MM.1S (cell line): ENCODE data around the gene MYH11.
"Not testable (repeated sequence)": the region's sequence is repeated elsewhere in the genome, so short reads cannot be mapped to it uniquely, and the experiment has no call there.

Experiments used
- DNase-seq: peaks from one replicate; pipeline ENCODE4 v3.0.0-alpha.2; 2015
- H2AFZ ChIP-seq: fragments of 300-600 bp; sonication (generic); 2 replicates; pipeline ENCODE4 v1.6.0; 2016; ENCODE audit warnings: antibody characterized with exemption, low read length
- H3F3A ChIP-seq: fragments of 300-600 bp; sonication (generic); 2 replicates; pipeline ENCODE4 v1.6.1; 2016; ENCODE audit warnings: mild to moderate bottlenecking, antibody characterized with exemption, low read length, moderate library complexity, mixed read lengths; ENCODE audit not compliant: insufficient read depth
- H3K27ac ChIP-seq: fragments of 300-600 bp; sonication (generic); 2 replicates; pipeline ENCODE4 v1.5.1; 2016; ENCODE audit warnings: mild to moderate bottlenecking, low read length
- H3K27me3 ChIP-seq: fragments of 300-600 bp; sonication (generic); replicated peaks from 2 replicates; pipeline ENCODE4 v1.6.0; 2016; ENCODE audit warnings: low read length; ENCODE audit not compliant: insufficient read depth
- H3K36me3 ChIP-seq: fragments of 300-600 bp; sonication (generic); replicated peaks from 2 replicates; pipeline ENCODE4 v1.6.1; 2016; ENCODE audit warnings: mild to moderate bottlenecking, low read length, mixed read lengths; ENCODE audit not compliant: insufficient read depth
- H3K4me1 ChIP-seq: fragments of 300-600 bp; sonication (generic); 2 replicates; pipeline ENCODE4 v1.6.1; 2016; ENCODE audit warnings: low read length, mixed read lengths
- H3K4me2 ChIP-seq: fragments of 300-600 bp; sonication (generic); 2 replicates; pipeline ENCODE4 v1.6.0; 2016; ENCODE audit warnings: low read depth, low read length
- H3K4me3 ChIP-seq: fragments of 300-600 bp; sonication (generic); 2 replicates; pipeline ENCODE4 v1.5.1; 2016; ENCODE audit warnings: low read length, mixed read lengths
- H3K79me2 ChIP-seq: fragments of 300-600 bp; sonication (generic); 2 replicates; pipeline ENCODE4 v1.6.1; 2016; ENCODE audit warnings: mixed run types, low read length, mixed read lengths
- H3K9ac ChIP-seq: fragments of 300-600 bp; sonication (generic); 2 replicates; pipeline ENCODE4 v1.6.1; 2016; ENCODE audit warnings: low read length, mixed read lengths
- H3K9me2 ChIP-seq: fragments of 300-600 bp; sonication (generic); replicated peaks from 2 replicates; pipeline ENCODE4 v1.6.1; 2016; ENCODE audit warnings: mild to moderate bottlenecking, low read length, mixed read lengths; ENCODE audit not compliant: insufficient read depth
- H3K9me3 ChIP-seq: fragments of 300-600 bp; sonication (generic); replicated peaks from 2 replicates; pipeline ENCODE4 v1.6.1; 2016; ENCODE audit warnings: mild to moderate bottlenecking, low read length, mixed read lengths; ENCODE audit not compliant: insufficient read depth
- H4K20me1 ChIP-seq: fragments of 300-600 bp; sonication (generic); 2 replicates; pipeline ENCODE4 v1.6.1; 2016; ENCODE audit warnings: mild to moderate bottlenecking, low read length, moderate library complexity, mixed read lengths; ENCODE audit not compliant: insufficient read depth
- CTCF ChIP-seq: fragments of 300-600 bp; sonication (generic); IDR thresholded peaks from 2 replicates; pipeline ENCODE4 v1.5.1; 2016; ENCODE audit warnings: antibody characterized with exemption, low read length, mixed read lengths
- EZH2 ChIP-seq: fragments of 300-600 bp; sonication (generic); optimal IDR thresholded peaks from 2 replicates; pipeline ENCODE3; 2017; ENCODE audit warnings: low read depth, mild to moderate bottlenecking, antibody characterized with exemption, low read length, mixed read lengths
- EZH2phosphoT487 ChIP-seq: fragments of 300-600 bp; sonication (generic); IDR thresholded peaks from 2 replicates; pipeline ENCODE4 v1.6.1; 2018; ENCODE audit warnings: antibody characterized with exemption, low read length

MYH11 gene

GRCh38 chr16:15854061-15854460 lies 2.8 kb downstream of the MYH11 start:
- Histone ChIP-seq H3K9me2 (no peaks in the 10 kb centered on the region), H4K20me1 (no peaks in the 10 kb centered on the region), H3K27me3 (peaks cover 16% of the 10 kb centered on the region), H3K9ac (no peak overlapping the region), H3K36me3 (no peaks in the 10 kb centered on the region), H3K9me3 (no peaks in the 10 kb centered on the region), H3K27ac (no peak overlapping the region), H3K79me2 (no peaks in the 10 kb centered on the region), H2AFZ (no peak overlapping the region), H3K4me2 (no peak overlapping the region), H3K4me1 (peaks cover 24% of the 10 kb centered on the region), H3K4me3 (no peak overlapping the region), H3F3A (peaks cover 21% of the 10 kb centered on the region; the same call in 1 of the 2 replicates)
- DNase-seq = no peak
- TF ChIP-seq CTCF (no peak), EZH2 (no peak), EZH2phosphoT487 (no peak)

- Histone ChIP-seq H3K4me1 (peaks cover 24% of the 10 kb centered on the region), H3K9ac (no peak overlapping the region), H4K20me1 (no peaks in the 10 kb centered on the region), H3K36me3 (no peaks in the 10 kb centered on the region), H3K9me3 (no peaks in the 10 kb centered on the region), H3K27me3 (peaks cover 16% of the 10 kb centered on the region), H3K79me2 (no peaks in the 10 kb centered on the region), H3F3A (peaks cover 21% of the 10 kb centered on the region; the same call in 1 of the 2 replicates), H2AFZ (no peak overlapping the region), H3K4me3 (no peak overlapping the region), H3K27ac (no peak overlapping the region), H3K9me2 (no peaks in the 10 kb centered on the region), H3K4me2 (no peak overlapping the region)
- TF ChIP-seq EZH2 (no peak), CTCF (no peak), EZH2phosphoT487 (no peak)
- DNase-seq = no peak
Measured at GRCh38 chr16:15853021-15853420, 3.8 kb downstream of the MYH11 start.

GRCh38 chr16:15850555-15850954 lies 6.3 kb downstream of the MYH11 start:
- not testable (repeated sequence) for H3F3A ChIP-seq, H3K79me2 ChIP-seq, H3K27me3 ChIP-seq, H2AFZ ChIP-seq, H3K9me3 ChIP-seq, H3K4me2 ChIP-seq, H3K36me3 ChIP-seq, H3K9ac ChIP-seq, H3K27ac ChIP-seq, H3K4me3 ChIP-seq, DNase-seq, H4K20me1 ChIP-seq, H3K9me2 ChIP-seq
- H3K4me1 ChIP-seq = peaks cover 13% of the 10 kb centered on the region

- no peak overlapping the region for H3K27ac ChIP-seq
- H4K20me1 ChIP-seq = no peaks in the 10 kb centered on the region
- 0 out of 2 replicates have a peak, but pooled peaks cover 3% of the 10 kb centered on the region for H3K4me1 ChIP-seq
- no peak for DNase-seq
- H3F3A ChIP-seq = no peaks in the 10 kb centered on the region
- TF ChIP-seq CTCF (no peak), EZH2phosphoT487 (no peak), EZH2 (no peak)
- H3K4me2 ChIP-seq = no peak overlapping the region
- H3K36me3 ChIP-seq = no peaks in the 10 kb centered on the region
- H3K4me3 ChIP-seq = no peak overlapping the region
- H2AFZ ChIP-seq = no peak overlapping the region
- no peak overlapping the region for H3K9ac ChIP-seq
- no peaks in the 10 kb centered on the region for H3K79me2 ChIP-seq
- no peaks in the 10 kb centered on the region for H3K9me2 ChIP-seq
- no peaks in the 10 kb centered on the region for H3K9me3 ChIP-seq
- 0 out of 2 replicates have a peak, but pooled peaks cover under 1% of the 10 kb centered on the region for H3K27me3 ChIP-seq
Measured at GRCh38 chr16:15849209-15849981, 7.4 kb downstream of the MYH11 start.
